Osteoblast (primary cell): ENCODE results near the gene TMOD1. TPM values are rescaled to one million over a fixed set of nuclear protein-coding genes. Genes with fewer than 3 reads are reported as not detected.

ENCODE experiments used
- DNase-seq: peaks from one replicate; pipeline ENCODE4 v3.0.0; 2011; ENCODE audit warnings: low spot score, mixed read lengths; ENCODE audit not compliant: insufficient read length; ENCODE audit errors: missing footprints
- H2AFZ ChIP-seq: 2 replicates; pipeline ENCODE4 v1.6.0; 2011; ENCODE audit warnings: mild to moderate bottlenecking, low read length
- H3K27ac ChIP-seq: 2 replicates; pipeline ENCODE4 v1.5.1; 2011; ENCODE audit warnings: mild to moderate bottlenecking, low read depth, low read length, moderate library complexity
- H3K27me3 ChIP-seq: 2 replicates; pipeline ENCODE4 v1.6.0; 2012; ENCODE audit warnings: mild to moderate bottlenecking, control low read depth, inconsistent platforms, low read length, moderate library complexity; ENCODE audit not compliant: insufficient read depth
- H3K36me3 ChIP-seq: 2 replicates; pipeline ENCODE4 v1.5.1; 2011; ENCODE audit warnings: mild to moderate bottlenecking, low read length, control low read depth, moderate library complexity; ENCODE audit not compliant: insufficient read depth
- H3K4me1 ChIP-seq: 2 replicates; pipeline ENCODE4 v1.5.1; 2011; ENCODE audit warnings: mild to moderate bottlenecking, low read length, control low read depth, moderate library complexity; ENCODE audit not compliant: insufficient read depth
- H3K4me2 ChIP-seq: 2 replicates; pipeline ENCODE4 v1.6.0; 2011; ENCODE audit warnings: mild to moderate bottlenecking, low read length; ENCODE audit not compliant: insufficient read depth
- H3K4me3 ChIP-seq: fragments of 200-600 bp; sonication (generic); 3 replicates; pipeline ENCODE4 v1.5.1; 2012; ENCODE audit warnings: mild to moderate bottlenecking, low read length, inconsistent platforms; ENCODE audit not compliant: insufficient read depth
- H3K79me2 ChIP-seq: 2 replicates; pipeline ENCODE4 v1.6.0; 2012; ENCODE audit warnings: mild to moderate bottlenecking, low read length, control low read depth, inconsistent platforms; ENCODE audit not compliant: insufficient read depth
- H3K9me3 ChIP-seq: 2 replicates; pipeline ENCODE4 v1.5.1; 2011; ENCODE audit warnings: low read depth, low read length, control low read depth
- H4K20me1 ChIP-seq: 2 replicates; pipeline ENCODE4 v1.6.0; 2012; ENCODE audit warnings: mild to moderate bottlenecking, low read length, control low read depth; ENCODE audit not compliant: insufficient read depth
- total RNA-seq: library from RNA; depleted of rRNA; stranded (reverse); fragments of >200 nt; gene quantifications from 2 replicates; pipeline ENCODE4 v1.2.3, GENCODE V29; 2012
- TF ChIP-seq, protein P1 (sequence below): IDR thresholded peaks from 2 replicates; pipeline ENCODE4 v1.5.1; 2011; ENCODE audit warnings: mild to moderate bottlenecking, low read depth, low read length, moderate library complexity; ENCODE audit errors: extremely low read depth

The TMOD1 gene
- total RNA-seq, 1 donor, result not detected

DNA sequence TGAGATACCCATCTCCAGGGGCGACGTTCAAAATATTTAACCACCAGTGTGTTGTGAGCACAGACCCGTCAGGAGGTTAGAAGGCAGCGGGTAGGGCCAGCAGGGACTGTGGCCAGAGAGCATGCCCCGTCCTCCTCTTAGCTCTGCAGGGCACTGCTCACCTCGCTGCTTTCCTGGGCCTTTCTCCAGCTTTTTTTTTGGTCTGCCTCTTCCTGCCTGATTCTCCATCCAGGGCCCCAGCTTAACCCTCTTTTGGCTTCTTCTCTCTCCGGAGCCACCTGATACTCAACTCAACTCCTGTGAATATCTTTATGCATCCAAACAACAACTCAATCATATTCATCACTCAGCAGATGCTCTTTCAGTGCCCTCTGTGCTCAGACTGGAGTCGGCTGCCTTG, 44.0 kb downstream of the TMOD1 start:
- H3K4me1 ChIP-seq, result no peaks in the 10 kb centered on the region
- no peak overlapping the region for H3K27ac ChIP-seq
- no peak overlapping the region for H3K4me2 ChIP-seq
- H3K36me3 ChIP-seq, result no peaks in the 10 kb centered on the region
- DNase-seq, result no peak
- no peaks in the 10 kb centered on the region for H3K79me2 ChIP-seq
- H3K27me3 ChIP-seq, result peaks cover 4% of the 10 kb centered on the region
- H4K20me1 ChIP-seq, result no peaks in the 10 kb centered on the region
- no peak overlapping the region for H3K4me3 ChIP-seq
- no peak overlapping the region for H2AFZ ChIP-seq
- TF ChIP-seq, protein P1, sequence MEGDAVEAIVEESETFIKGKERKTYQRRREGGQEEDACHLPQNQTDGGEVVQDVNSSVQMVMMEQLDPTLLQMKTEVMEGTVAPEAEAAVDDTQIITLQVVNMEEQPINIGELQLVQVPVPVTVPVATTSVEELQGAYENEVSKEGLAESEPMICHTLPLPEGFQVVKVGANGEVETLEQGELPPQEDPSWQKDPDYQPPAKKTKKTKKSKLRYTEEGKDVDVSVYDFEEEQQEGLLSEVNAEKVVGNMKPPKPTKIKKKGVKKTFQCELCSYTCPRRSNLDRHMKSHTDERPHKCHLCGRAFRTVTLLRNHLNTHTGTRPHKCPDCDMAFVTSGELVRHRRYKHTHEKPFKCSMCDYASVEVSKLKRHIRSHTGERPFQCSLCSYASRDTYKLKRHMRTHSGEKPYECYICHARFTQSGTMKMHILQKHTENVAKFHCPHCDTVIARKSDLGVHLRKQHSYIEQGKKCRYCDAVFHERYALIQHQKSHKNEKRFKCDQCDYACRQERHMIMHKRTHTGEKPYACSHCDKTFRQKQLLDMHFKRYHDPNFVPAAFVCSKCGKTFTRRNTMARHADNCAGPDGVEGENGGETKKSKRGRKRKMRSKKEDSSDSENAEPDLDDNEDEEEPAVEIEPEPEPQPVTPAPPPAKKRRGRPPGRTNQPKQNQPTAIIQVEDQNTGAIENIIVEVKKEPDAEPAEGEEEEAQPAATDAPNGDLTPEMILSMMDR, result no peak
- peaks cover 2% of the 10 kb centered on the region for H3K9me3 ChIP-seq

DNA sequence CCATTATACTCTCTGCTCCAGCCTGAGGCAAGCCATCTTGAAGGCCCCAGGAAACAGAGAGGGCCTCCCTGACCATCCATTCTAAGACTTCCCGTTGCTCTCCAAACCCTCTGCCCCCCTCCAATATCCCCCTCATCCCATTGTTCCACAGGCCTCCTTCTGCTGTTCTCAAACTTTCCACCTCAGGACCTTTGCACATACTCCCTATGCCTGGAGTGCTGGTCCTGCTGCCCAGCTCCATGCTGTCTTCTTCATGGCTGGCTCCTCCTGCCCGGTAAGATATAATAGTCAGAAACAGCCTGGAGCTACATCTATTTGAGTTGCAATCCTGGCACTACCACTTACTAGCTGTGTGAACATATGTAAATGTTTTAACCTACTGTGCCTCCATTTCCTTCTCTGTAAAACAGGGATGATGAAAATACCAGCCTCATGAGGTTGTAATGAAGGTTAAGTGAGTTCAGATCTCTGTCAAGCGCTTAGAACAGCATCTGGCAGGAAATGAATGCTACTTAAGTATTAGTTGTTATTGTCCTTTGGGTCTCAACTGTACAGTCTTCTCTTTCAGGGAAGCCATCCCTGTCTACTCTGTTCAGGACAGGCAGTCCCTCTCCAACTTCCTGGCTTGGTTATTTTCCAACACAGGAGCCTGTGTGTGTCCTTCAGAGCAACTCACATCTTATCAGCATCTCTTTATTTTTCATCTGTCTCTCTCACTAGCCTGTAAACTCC, 45.8 kb downstream of the TMOD1 start:
- no peak for DNase-seq
- Histone ChIP-seq H3K9me3 (peaks cover 2% of the 10 kb centered on the region), H2AFZ (no peak overlapping the region), H3K27ac (no peak overlapping the region), H3K36me3 (no peaks in the 10 kb centered on the region), H3K27me3 (peaks cover 4% of the 10 kb centered on the region), H3K4me1 (no peaks in the 10 kb centered on the region), H4K20me1 (no peaks in the 10 kb centered on the region), H3K4me3 (no peak overlapping the region), H3K4me2 (no peak overlapping the region), H3K79me2 (no peaks in the 10 kb centered on the region)
- TF ChIP-seq, protein P1, result no peak

DNA sequence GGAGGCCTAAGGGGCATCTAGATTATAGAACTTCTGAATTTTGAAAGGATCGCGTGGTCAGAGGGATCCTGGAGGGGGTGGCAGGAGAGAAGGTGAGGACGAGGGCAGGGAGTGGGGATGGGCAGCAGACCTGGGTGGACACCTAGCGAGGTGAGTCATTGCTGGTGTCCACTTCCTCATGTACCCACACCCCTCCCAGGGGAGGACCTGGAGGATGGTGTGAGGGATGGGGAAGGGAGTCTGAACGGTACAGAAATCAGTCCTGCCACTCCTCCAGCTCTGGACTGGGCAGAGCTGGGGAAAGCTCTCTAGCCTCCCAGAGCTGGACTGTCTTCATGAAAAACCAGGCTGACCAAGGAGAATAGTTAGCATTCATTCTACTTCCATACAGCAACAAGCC, 46.9 kb downstream of the TMOD1 start:
- Histone ChIP-seq H3K4me1 (no peaks in the 10 kb centered on the region), H3K27me3 (peaks cover 6% of the 10 kb centered on the region), H3K79me2 (no peaks in the 10 kb centered on the region), H3K9me3 (peaks cover 2% of the 10 kb centered on the region), H3K4me2 (no peak overlapping the region), H2AFZ (no peak overlapping the region), H4K20me1 (no peaks in the 10 kb centered on the region), H3K27ac (no peak overlapping the region), H3K4me3 (no peak overlapping the region), H3K36me3 (no peaks in the 10 kb centered on the region)
- TF ChIP-seq, protein P1, result no peak
- DNase-seq, result no peak

DNA sequence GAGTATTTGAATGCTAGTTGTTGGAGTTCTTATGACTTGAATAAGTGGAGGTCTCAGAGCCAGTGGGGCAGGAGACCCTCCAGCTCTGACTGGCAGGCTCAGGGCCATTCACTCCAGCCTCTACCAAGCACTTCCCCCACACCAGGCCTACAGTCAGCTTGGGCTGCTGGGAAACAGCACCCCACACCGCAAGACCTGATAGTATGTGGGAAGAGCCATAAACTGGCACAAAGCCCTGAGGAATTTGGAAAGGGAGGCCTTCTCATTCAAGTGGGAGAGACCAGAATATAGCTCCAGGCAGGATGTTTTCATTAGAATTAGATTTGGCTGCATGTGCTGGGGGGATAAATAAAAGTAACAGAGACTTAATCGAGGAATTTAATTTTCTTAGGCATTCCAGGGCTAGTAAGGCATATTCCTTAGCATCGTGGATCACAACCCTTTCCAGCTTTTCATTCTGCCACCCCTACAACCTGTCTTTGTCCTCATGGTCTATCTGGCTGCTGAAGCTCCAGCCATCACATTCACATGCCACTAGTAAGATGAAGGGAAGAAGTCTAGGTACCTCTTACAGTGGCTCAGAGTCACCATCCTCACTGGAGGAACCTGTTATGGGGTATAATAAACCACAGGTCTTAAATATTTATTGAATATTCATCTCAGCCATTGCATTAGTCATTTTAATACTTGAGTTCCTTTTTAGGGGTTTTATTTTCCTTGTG, 47.5 kb downstream of the TMOD1 start:
- no peaks in the 10 kb centered on the region for H3K4me1 ChIP-seq
- H3K27ac ChIP-seq, result no peak overlapping the region
- peaks cover 2% of the 10 kb centered on the region for H3K9me3 ChIP-seq
- no peaks in the 10 kb centered on the region for H3K36me3 ChIP-seq
- DNase-seq, result no peak
- H3K4me2 ChIP-seq, result no peak overlapping the region
- H2AFZ ChIP-seq, result no peak overlapping the region
- no peak overlapping the region for H3K4me3 ChIP-seq
- H3K27me3 ChIP-seq, result peaks cover 9% of the 10 kb centered on the region
- TF ChIP-seq, protein P1, result no peak
- H4K20me1 ChIP-seq, result no peaks in the 10 kb centered on the region
- no peaks in the 10 kb centered on the region for H3K79me2 ChIP-seq
